ENCODE data around the gene BAHD1.

DNA sequence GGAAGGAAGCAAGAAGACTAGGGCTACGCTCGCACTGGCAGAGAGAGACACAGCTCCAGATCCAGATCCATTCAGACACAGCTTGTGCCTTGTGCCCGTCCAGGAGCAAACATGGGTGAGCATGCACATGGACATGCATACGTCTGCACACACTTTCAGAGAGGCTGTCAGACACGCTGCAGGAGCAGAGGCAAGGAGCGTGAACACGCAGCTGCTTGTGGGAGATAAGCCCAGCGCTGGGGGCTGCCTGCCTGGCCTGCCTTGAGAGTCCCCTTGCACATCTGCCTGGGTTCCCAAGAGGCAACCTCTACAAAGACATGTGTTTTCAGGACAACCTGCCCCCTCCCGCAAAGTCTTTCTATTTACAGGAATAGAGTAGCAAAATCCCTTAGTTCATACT lies 13.6 kb upstream of the BAHD1 start:
- TF ChIP-seq POLR2A (IDR thresholded peaks at IDR 0.05) = no peak
- TF ChIP-seq, protein P1, sequence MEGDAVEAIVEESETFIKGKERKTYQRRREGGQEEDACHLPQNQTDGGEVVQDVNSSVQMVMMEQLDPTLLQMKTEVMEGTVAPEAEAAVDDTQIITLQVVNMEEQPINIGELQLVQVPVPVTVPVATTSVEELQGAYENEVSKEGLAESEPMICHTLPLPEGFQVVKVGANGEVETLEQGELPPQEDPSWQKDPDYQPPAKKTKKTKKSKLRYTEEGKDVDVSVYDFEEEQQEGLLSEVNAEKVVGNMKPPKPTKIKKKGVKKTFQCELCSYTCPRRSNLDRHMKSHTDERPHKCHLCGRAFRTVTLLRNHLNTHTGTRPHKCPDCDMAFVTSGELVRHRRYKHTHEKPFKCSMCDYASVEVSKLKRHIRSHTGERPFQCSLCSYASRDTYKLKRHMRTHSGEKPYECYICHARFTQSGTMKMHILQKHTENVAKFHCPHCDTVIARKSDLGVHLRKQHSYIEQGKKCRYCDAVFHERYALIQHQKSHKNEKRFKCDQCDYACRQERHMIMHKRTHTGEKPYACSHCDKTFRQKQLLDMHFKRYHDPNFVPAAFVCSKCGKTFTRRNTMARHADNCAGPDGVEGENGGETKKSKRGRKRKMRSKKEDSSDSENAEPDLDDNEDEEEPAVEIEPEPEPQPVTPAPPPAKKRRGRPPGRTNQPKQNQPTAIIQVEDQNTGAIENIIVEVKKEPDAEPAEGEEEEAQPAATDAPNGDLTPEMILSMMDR (IDR thresholded peaks at IDR 0.05) = no peak
